Activated naive CD4-positive, alpha-beta T cell treated with anti-CD3 and anti-CD28 coated beads, Interleukin-2, amount 50 U/mL, for 24 hours (primary cell): ENCODE data around the gene CDH13.

ENCODE experiments used
- H3K27ac Mint-ChIP-seq: one replicate; pipeline ENCODE4 v1.8.0; 2021; ENCODE audit warnings: mild to moderate bottlenecking, mixed read lengths
- H3K27me3 Mint-ChIP-seq: one replicate; pipeline ENCODE4 v1.8.0; 2021; ENCODE audit warnings: mixed read lengths
- H3K36me3 Mint-ChIP-seq: one replicate; pipeline ENCODE4 v1.8.0; 2021; ENCODE audit warnings: mixed read lengths
- H3K4me1 Mint-ChIP-seq: one replicate; pipeline ENCODE4 v1.8.0; 2021; ENCODE audit warnings: mixed read lengths
- H3K4me3 Mint-ChIP-seq: one replicate; pipeline ENCODE4 v1.8.0; 2021; ENCODE audit warnings: mild to moderate bottlenecking, mixed read lengths
- H3K9me3 Mint-ChIP-seq: one replicate; pipeline ENCODE4 v1.8.0; 2021; ENCODE audit warnings: mixed read lengths

CDH13 gene

GRCh38 chr16:82626791-82627261 is at the start of gene CDH13:
Gene CDH13 (plus strand): TSS chr16:82626969.
- no peak within 1 kb of the TSS for H3K27ac Mint-ChIP-seq
- no peaks in the 10 kb centered on the region for H3K9me3 Mint-ChIP-seq
- H3K36me3 Mint-ChIP-seq, result no peaks in the 10 kb centered on the region
- H3K4me1 Mint-ChIP-seq, result no peaks in the 10 kb centered on the region
- H3K4me3 Mint-ChIP-seq, result no peak within 1 kb of the TSS
- peaks cover 40% of the 10 kb centered on the region for H3K27me3 Mint-ChIP-seq

- Mint-ChIP-seq H3K27me3 (no peaks in the 10 kb centered on the region), H3K9me3 (peaks cover 6% of the 10 kb centered on the region), H3K36me3 (no peaks in the 10 kb centered on the region), H3K4me3 (no peak overlapping the region), H3K4me1 (no peaks in the 10 kb centered on the region), H3K27ac (no peak overlapping the region)
These were observed 46.4 kb upstream of the CDH13 start for GRCh38 chr16:82580298-82580890.

- Mint-ChIP-seq H3K27ac (no peak overlapping the region), H3K36me3 (no peaks in the 10 kb centered on the region), H3K4me1 (no peaks in the 10 kb centered on the region)
These were observed 43.8 kb upstream of the CDH13 start for GRCh38 chr16:82582975-82583374.

GRCh38 chr16:82583422-82583821 is 43.3 kb upstream of the CDH13 start:
- Mint-ChIP-seq H3K36me3 (no peaks in the 10 kb centered on the region), H3K27ac (no peak overlapping the region)

More at GRCh38 chr16:82582975-82583374, 43.8 kb upstream of the CDH13 start:
- H3K4me3 Mint-ChIP-seq, result no peak overlapping the region
- no peaks in the 10 kb centered on the region for H3K9me3 Mint-ChIP-seq
- H3K27me3 Mint-ChIP-seq, result no peaks in the 10 kb centered on the region

GRCh38 chr16:82584553-82585152 is 42.1 kb upstream of the CDH13 start:
- Mint-ChIP-seq H3K9me3 (no peaks in the 10 kb centered on the region), H3K27me3 (no peaks in the 10 kb centered on the region), H3K4me1 (no peaks in the 10 kb centered on the region), H3K4me3 (no peak overlapping the region), H3K36me3 (no peaks in the 10 kb centered on the region), H3K27ac (no peak overlapping the region)

More at GRCh38 chr16:82583422-82583821, 43.3 kb upstream of the CDH13 start:
- no peaks in the 10 kb centered on the region for H3K9me3 Mint-ChIP-seq
- no peak overlapping the region for H3K4me3 Mint-ChIP-seq
- H3K4me1 Mint-ChIP-seq, result no peaks in the 10 kb centered on the region
- H3K27me3 Mint-ChIP-seq, result no peaks in the 10 kb centered on the region

GRCh38 chr16:82585675-82586074 is 41.1 kb upstream of the CDH13 start:
- no peaks in the 10 kb centered on the region for H3K36me3 Mint-ChIP-seq
- H3K9me3 Mint-ChIP-seq, result no peaks in the 10 kb centered on the region
- H3K27me3 Mint-ChIP-seq, result no peaks in the 10 kb centered on the region
- H3K27ac Mint-ChIP-seq, result no peak overlapping the region
- no peaks in the 10 kb centered on the region for H3K4me1 Mint-ChIP-seq
- H3K4me3 Mint-ChIP-seq, result no peak overlapping the region

- H3K9me3 Mint-ChIP-seq, result no peaks in the 10 kb centered on the region
- H3K36me3 Mint-ChIP-seq, result no peaks in the 10 kb centered on the region
- no peak overlapping the region for H3K4me3 Mint-ChIP-seq
- no peaks in the 10 kb centered on the region for H3K4me1 Mint-ChIP-seq
- H3K27me3 Mint-ChIP-seq, result no peaks in the 10 kb centered on the region
- H3K27ac Mint-ChIP-seq, result no peak overlapping the region
These were observed 40.6 kb upstream of the CDH13 start for GRCh38 chr16:82586130-82586529.

- Mint-ChIP-seq H3K4me3 (no peak overlapping the region), H3K9me3 (no peaks in the 10 kb centered on the region), H3K36me3 (no peaks in the 10 kb centered on the region), H3K4me1 (no peaks in the 10 kb centered on the region), H3K27me3 (no peaks in the 10 kb centered on the region), H3K27ac (no peak overlapping the region)
These were observed 39.5 kb upstream of the CDH13 start for GRCh38 chr16:82587289-82587688.

- Mint-ChIP-seq H3K4me1 (no peaks in the 10 kb centered on the region), H3K9me3 (no peaks in the 10 kb centered on the region), H3K27me3 (peaks cover 2% of the 10 kb centered on the region), H3K4me3 (no peak overlapping the region), H3K36me3 (no peaks in the 10 kb centered on the region), H3K27ac (no peak overlapping the region)
These were observed 37.4 kb upstream of the CDH13 start for GRCh38 chr16:82589407-82589806.

GRCh38 chr16:82594114-82594513 is 32.7 kb upstream of the CDH13 start:
- no peak overlapping the region for H3K27ac Mint-ChIP-seq

GRCh38 chr16:82598771-82599170 is 28.0 kb upstream of the CDH13 start:
- no peak overlapping the region for H3K4me3 Mint-ChIP-seq
- H3K9me3 Mint-ChIP-seq, result no peaks in the 10 kb centered on the region
- no peaks in the 10 kb centered on the region for H3K4me1 Mint-ChIP-seq
- peaks cover 6% of the 10 kb centered on the region for H3K27me3 Mint-ChIP-seq
- H3K36me3 Mint-ChIP-seq, result no peaks in the 10 kb centered on the region
- no peak overlapping the region for H3K27ac Mint-ChIP-seq

More at GRCh38 chr16:82594114-82594513, 32.7 kb upstream of the CDH13 start:
- Mint-ChIP-seq H3K36me3 (no peaks in the 10 kb centered on the region), H3K4me3 (no peak overlapping the region), H3K27me3 (peaks cover 9% of the 10 kb centered on the region), H3K9me3 (no peaks in the 10 kb centered on the region), H3K4me1 (no peaks in the 10 kb centered on the region)

- no peak overlapping the region for H3K4me3 Mint-ChIP-seq
- peaks cover under 1% of the 10 kb centered on the region for H3K27me3 Mint-ChIP-seq
- H3K27ac Mint-ChIP-seq, result no peak overlapping the region
- no peaks in the 10 kb centered on the region for H3K4me1 Mint-ChIP-seq
- H3K36me3 Mint-ChIP-seq, result no peaks in the 10 kb centered on the region
- no peaks in the 10 kb centered on the region for H3K9me3 Mint-ChIP-seq
These were observed 24.7 kb upstream of the CDH13 start for GRCh38 chr16:82601989-82602640.

- Mint-ChIP-seq H3K4me1 (no peaks in the 10 kb centered on the region), H3K36me3 (no peaks in the 10 kb centered on the region), H3K4me3 (no peak overlapping the region), H3K27me3 (no peaks in the 10 kb centered on the region), H3K27ac (no peak overlapping the region), H3K9me3 (no peaks in the 10 kb centered on the region)
These were observed 22.9 kb upstream of the CDH13 start for GRCh38 chr16:82603784-82604411.

- Mint-ChIP-seq H3K27ac (no peak overlapping the region), H3K4me1 (no peaks in the 10 kb centered on the region), H3K4me3 (no peak overlapping the region)
These were observed 21.7 kb upstream of the CDH13 start for GRCh38 chr16:82605076-82605475.

GRCh38 chr16:82605863-82606620 is 20.7 kb upstream of the CDH13 start:
- H3K4me1 Mint-ChIP-seq, result no peaks in the 10 kb centered on the region
- H3K27ac Mint-ChIP-seq, result no peak overlapping the region
- H3K4me3 Mint-ChIP-seq, result no peak overlapping the region
- H3K36me3 Mint-ChIP-seq, result no peaks in the 10 kb centered on the region
- no peaks in the 10 kb centered on the region for H3K27me3 Mint-ChIP-seq
- no peaks in the 10 kb centered on the region for H3K9me3 Mint-ChIP-seq

More at GRCh38 chr16:82605076-82605475, 21.7 kb upstream of the CDH13 start:
- Mint-ChIP-seq H3K9me3 (no peaks in the 10 kb centered on the region), H3K36me3 (no peaks in the 10 kb centered on the region), H3K27me3 (no peaks in the 10 kb centered on the region)
